SK-N-DZ (cell line): ENCODE measurements around the gene PDCD6IP.

Experiments used
- DNase-seq: peaks from one replicate; pipeline ENCODE4 v3.0.0-alpha.2; 2015; ENCODE audit warnings: low spot score

PDCD6IP gene

DNA sequence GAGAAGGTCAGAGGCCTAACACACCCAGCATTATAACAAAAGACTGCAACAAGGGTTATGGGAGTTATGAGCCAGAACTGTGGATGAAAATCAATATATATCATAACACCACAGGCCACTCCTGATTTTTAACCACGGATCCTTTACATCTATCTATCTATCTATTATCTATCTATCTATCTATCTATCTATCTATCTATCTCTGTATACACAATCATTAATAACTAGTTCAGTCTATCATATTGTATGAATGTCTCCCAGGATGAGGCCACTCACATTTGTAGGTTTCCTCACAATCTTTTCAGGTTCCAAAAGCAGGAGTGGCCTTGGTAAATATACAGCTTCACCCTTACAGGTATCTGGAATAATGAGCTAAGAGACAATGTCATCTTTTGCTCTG lies 94.2 kb downstream of the PDCD6IP start:
- no peak for DNase-seq

DNA sequence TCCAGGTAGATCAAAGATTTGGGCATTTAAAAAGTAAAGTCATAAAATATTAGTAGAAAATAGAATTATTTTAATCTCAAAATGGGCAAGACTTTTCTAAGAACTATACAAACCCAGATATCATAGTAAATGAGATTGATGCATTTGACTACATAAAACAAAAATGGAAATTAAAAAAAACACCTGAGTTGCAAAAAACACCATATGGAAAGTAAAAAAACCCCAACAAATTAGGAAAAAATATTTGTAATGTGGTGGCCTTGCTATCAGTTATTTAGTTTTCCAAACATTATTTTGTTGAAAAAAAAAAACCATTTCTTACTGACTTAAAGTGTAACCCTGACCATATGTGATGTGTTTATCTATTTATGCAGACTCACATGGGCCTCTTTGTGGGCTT lies 97.2 kb downstream of the PDCD6IP start:
- DNase-seq = no peak

DNA sequence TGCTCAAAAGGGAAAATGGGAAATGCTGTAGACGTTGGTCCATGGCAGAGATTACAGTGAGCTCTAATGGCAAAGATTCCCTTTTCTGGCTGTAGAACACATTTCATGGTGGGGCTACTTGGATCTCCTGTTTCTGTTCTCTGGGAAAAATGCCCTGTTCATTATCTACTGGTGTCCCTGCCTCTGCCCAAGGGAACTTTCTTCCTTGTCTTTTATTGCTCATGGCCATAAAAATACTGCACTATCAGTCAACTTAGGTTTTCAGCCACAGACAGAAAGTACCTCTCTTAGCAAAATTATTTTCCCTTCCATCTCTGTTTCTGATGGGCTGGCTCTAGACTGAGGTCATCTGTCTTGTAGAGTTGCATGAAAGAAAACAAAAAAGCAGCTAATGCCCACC lies 98.9 kb downstream of the PDCD6IP start:
- no peak for DNase-seq

DNA sequence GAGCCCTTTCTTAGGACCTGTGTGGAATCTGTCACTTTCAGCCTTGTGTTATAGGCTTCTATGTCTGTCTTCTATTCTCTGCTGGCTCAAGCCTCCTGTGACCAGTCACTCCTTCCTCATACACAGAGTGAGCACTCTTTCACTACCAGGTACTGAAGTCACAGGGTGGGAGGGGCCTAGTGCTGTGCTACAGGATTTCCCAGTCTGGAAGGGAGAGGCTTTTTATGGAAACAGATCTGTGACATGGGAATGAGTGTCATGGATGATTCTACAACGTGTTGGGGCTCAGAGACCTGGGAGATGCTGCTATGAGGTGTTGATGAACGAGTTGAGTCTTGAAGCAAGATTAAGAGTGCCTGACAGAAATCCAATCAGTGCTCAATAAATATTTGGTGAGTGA lies 100.5 kb downstream of the PDCD6IP start:
- no peak for DNase-seq

DNA sequence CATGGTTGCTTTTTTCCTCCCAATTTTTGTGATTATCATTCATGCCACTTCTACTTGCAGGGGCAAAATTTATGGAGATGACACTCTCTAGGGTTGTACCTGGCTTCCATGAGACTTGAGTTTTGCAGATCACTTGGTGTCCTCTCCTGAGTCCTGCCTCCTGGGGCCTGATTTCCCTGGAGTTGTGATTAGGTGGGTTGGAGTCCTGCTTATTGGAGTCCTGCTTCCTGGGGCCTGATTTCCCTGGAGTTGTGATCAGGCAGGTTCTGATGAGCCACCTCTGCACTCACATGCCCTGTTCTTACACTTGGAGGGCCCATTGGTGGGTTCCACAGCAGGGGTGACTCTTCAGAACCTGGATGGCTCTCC lies 102.0 kb downstream of the PDCD6IP start:
- no peak for DNase-seq

DNA sequence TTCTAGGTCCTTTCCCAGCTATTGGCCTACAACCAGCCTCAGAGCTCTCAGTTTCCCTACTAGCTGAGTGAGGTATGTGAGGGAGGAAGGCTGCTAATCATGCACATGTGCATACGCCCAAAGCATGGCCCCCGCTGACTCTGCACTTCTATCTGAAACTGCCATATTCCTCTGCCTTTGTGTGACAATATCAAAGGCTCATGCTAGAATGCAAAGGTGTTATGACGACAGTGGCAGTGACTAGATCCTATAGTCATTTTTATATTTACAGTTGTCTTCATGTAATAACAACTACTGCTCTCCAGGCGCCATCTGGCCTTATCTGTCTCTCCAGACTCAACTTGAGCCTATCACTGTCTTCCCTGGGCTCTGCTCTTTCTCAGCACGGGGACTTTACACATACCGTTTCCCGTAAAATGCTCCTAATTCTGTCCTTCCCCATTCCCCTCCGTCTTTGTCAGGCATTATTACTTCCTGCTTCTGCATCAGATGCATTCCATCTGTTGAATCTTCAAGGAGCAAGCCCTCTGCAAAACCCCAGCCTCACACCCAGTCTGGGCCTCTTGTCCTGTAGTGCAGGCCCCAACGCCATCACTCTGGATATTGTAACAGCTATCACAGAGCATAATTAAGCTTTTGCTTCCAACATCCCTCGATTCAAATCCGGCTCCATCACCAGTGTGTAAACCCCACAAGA lies 102.5 kb downstream of the PDCD6IP start:
- peak; percentile 84 for DNase-seq

DNA sequence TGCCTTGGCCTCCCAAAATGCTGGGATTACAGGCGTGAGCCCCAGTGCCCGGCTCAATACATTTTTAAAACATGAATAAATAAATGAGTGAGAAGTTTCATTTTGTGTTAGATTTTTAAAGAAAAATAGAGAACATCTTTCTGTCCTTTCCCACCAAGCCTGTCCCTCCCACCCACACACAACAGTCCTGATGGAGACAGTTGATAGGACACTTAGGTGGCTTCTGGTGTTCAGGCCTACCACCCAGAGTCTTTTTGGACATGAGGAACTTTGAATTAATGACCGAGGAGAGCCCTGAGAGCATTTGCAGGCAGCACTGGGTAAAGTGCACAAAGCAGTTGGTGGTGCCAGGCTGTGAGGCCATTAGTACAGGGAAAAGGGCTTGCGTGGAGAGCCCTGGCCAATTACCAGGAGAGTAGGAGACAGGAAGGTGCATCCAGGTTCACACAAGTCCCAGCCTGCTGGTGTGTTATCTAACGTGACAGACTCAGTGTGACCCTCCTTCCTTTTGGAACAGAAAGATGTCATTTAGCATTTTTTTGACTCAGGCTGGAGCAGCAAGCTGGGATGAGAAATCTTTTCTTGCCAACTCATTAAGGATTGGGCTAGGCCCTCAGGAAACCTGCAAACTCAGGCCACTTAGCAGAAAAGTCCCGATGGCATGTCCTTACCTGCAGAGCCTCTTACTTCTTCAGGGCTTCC lies 103.6 kb downstream of the PDCD6IP start:
- DNase-seq = no peak

DNA sequence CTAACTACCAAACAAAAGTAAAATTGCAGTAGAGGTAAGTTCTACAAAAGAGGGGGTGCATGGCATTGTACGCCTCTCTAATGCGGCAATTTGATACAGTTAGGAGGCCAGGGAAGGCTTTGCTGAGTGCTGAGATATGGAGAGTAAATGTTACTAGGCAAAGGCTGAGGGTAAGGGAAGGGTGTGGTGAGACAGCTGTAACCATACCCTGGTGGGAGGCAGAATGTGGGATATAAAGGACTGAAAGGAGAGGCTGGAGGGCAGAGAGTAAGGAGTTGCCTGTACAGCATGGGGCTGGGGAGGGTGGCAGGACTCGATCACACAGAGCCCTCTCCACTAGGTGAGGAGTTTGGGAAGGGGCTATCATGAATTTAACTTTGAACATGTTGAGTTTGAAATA lies 106.3 kb downstream of the PDCD6IP start:
- DNase-seq = no peak

DNA sequence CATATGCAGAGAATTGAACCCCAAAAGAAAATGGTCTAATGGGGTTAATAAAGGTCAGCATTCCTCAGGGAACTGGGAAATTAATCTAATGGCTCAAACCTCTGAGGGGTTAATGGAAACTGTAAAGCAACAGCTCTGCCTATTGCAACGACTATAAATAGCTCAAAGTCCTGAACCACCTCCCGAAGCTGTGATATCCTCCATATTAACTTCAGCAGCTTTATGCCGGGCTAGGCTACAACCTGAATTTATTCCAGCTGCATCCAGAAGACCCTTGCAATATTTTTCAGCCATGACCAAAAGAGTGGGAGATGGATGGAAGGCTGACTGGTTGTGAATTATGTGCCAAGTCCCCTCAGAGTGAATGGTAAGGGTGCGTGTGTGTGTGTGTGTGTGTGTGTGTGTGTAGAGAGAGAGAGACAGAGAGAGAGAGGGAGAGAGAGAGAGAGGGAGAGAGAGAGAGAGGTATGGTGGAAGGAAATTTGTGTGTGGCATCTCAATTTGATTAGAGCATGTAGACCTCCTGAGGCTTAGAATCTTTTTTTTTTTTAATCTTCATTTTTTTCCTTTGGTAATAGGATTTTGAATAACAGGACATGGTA lies 109.9 kb downstream of the PDCD6IP start:
- no peak for DNase-seq

DNA sequence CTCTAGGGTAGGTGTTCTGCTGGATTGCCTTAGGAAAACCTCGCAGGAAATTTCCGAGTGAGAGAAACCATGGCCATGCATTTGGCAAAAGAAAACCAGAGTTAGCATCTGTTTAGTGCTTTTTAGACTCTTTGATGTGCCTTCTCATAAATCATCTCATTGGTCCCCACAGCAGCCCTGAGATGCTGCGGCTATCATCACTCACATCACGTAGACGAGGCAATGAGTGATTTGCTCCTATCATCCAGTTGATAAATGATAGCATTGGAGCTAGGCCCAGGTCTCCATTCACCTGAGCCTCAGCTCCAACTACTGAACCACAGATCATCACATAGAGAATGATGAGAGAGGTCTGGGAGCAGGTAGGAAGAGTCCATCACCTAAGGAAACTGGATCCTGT lies 111.1 kb downstream of the PDCD6IP start:
- no peak for DNase-seq

DNA sequence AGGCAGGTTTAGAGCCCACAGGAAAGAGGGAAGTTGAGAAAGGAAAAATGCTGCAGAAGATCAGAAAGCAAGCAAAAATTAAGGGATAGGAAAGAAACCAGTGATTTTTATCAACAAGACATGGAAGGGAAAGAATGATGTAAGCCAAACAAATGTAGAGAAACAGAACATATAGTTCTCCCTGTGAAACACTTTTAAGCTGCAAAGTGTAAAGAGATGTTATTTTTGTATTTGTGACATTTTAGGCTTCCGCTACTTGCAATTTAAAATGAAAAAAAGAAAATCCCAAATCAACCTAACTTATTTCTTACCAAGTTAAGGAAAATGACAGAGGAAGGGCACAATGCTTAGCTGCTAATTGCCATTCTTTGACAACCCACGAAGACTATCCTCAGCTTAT lies 111.6 kb downstream of the PDCD6IP start:
- no peak for DNase-seq

DNA sequence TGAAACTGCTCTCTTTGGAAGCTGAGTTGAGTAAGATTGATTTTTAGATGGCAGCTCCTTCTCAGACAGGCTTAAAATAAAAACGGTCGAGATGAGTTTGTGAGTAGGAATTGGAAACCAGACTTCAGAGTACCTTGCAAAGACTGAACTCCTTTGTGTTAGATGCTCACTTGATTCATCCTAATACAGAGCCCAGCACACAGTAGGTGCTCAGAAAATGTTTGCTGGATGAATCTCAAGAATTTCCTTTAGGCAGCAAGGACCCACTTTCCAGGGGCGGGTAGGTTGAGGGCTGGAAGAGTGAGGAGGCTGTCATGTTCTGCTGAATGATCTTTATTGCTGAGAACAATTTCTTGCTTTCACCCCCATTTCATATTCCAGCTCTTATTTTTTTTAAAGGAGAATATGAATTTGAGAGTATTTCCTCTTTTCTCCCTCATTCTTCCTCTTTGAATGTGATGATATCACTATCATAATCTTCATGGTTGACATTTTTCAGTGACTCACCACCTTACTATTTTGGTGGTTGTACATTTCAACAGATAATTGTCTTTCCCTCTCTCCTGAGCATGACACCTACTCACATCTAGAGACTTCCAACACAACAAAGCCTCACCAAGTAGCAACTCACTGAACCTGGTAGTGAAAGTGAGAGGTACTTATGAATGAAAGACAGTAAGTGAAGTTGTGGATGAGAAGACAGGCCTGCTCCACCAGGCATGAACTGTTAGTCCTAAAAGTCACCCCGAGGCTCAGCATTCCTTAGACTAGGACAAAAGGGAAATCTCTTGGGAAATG lies 113.3 kb downstream of the PDCD6IP start:
- DNase-seq = no peak

DNA sequence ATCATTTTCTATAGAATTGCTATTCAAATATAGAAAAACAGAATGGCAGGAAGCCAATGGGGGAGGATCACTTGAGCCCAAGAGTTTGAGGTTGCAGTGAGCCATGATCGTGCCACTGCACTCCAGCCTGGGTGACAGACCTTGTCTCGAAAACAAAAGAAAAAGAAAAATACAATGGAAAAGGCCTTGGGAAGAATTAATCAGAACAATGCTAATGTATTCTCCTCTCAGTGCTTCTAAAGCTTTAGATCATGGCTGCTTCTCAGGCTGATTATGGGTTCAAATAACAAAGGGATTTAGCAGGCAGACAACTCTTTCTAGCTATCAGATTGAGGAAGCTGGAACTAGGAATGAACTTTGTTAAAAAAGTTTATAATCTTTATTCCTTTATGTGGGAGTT lies 115.8 kb downstream of the PDCD6IP start:
- no peak for DNase-seq

DNA sequence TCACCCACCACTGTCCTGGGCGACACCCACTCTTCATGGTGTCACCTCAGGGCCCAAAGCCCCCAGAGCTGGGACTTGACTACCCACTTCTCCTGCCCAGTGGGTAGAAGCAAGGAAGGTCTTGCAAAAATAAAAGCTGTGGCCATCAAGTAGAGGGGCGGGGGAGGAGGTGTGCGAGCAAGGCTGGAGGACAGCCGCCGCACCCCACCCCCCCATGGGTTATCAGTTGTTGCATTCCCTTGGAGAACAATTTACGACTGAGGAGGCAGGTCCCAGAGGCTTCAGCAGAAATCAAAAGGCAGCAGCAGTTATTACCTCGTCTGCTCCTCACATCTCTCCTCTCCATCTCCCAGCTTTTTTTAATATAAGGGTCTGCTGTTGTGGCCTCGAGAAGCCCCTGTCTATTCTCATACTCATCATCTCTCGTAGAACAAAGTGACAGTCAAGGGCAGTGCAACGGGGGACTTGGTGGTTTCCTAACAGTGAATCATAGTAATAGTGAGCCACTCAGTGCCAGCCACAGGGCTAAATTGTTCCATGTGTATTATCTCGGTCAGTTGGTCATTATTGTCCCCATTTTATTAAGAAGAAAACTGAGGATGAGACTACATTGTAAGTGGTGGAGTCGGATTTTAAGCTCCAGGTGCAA lies 116.4 kb downstream of the PDCD6IP start:
- DNase-seq = no peak

DNA sequence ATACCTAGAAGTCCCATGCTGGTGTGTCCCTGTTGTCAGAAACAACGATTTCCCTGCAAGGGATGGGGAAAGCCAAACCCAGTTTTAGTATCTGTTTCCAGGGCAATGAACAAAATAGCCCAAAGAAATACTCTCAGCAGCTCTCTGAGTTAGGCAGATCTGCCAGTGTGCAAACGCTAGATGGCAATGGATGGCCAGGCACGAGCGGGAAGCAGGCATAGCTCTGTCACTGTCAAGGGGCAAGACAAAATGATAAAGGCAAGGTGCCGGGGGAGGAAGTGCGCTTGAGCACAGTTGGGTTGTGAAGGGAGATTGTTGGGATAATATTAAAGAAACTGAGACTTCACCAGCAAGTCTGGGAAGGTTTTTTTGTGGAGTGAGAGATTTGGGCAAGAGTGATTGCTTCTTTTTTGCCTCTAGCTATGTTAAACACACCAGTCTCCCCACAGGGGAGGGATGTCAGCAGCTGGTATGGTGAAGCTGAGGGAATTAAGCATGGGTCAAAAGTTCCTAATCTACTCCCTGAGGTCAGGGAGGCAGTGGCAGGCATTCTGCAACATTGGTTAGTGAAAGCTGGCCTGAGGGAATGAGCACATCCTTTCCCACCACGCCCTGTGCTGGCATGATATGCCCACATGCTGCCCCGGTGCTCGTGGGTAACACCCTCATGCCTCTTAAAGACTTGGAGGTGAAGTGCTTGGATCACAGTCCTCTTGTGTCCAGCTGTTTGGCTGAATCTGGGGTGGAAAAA lies 117.5 kb downstream of the PDCD6IP start:
- DNase-seq = peak; percentile 69

DNA sequence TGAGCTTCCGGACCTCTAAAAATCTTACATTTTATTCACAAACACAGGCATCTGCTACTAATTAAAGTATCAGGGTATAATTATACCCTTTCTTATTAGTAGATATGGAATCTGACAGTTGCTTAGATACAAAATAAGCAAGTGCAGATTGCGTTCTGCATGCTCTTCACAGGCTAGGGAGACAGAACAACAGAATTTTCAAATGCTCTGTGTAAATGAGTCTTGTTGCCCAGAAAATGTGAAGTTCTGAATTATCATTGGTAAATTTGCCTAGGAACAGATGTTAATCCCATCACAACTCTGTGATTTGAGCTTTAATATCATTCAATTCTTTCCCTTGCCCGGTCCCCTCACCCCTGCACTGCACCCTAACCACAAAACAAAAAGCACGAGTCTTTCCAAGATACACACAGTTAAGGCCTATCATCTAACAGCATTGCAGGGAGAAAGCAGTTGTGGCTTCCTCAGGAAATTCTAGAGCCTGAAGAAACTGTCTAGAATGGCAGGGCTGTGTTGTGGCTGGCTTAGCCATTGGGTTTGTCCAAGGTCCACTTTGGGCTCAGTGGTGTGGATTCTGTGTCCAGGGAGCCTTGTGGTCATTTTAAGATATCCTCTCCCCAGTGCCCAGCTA lies 119.8 kb downstream of the PDCD6IP start:
- DNase-seq = no peak
